Psoas muscle (tissue), 8 donors: ENCODE results near the gene LMOD1. TPM values are rescaled to one million over a fixed set of nuclear protein-coding genes. Genes with fewer than 3 reads are reported as not detected.
"Not testable (repeated sequence)": the region's sequence is repeated elsewhere in the genome, so short reads cannot be mapped to it uniquely, and the experiment has no call there.

Source experiments
- ATAC-seq, 4 donors: fragments of 200-7000 bp; cut with Tn5 transposase; one replicate each; pipeline ENCODE4 v1.9.1; 2020; ENCODE audit warnings: moderate library complexity in 3 of 4, mild to moderate bottlenecking in 2 of 4
- DNase-seq, 2 donors: peaks; one replicate each; pipeline ENCODE4 v3.0.0-alpha.2; 2020
- H3K27ac ChIP-seq: fragments of 200-600 bp; one replicate; pipeline ENCODE4 v1.8.0; 2022
- H3K27me3 ChIP-seq, 3 donors: fragments of 200-600 bp in 1 of 3; one replicate each; pipeline versions ENCODE4 v1.6.1 to v1.8.0; 2013 to 2022; ENCODE audit warnings: low read length in 2 of 3, mild to moderate bottlenecking in 2 of 3, moderate library complexity in 1 of 3; ENCODE audit not compliant: insufficient read depth in 3 of 3
- H3K36me3 ChIP-seq, 2 donors: fragments of 200-600 bp in 1 of 2; one replicate each; pipeline versions ENCODE4 v1.6.1 to v1.8.0; 2013 to 2022; ENCODE audit warnings: low read depth in 1 of 2, mild to moderate bottlenecking in 1 of 2, moderate library complexity in 1 of 2; ENCODE audit not compliant: insufficient read depth in 1 of 2
- H3K4me1 ChIP-seq: fragments of 200-600 bp; one replicate; pipeline ENCODE4 v1.8.0; 2022
- H3K4me3 ChIP-seq: fragments of 200-600 bp; one replicate; pipeline ENCODE4 v1.8.0; 2022; ENCODE audit warnings: mild to moderate bottlenecking
- H3K9me3 ChIP-seq: fragments of 200-600 bp; one replicate; pipeline ENCODE4 v1.8.0; 2022
- CTCF ChIP-seq: fragments of 200-600 bp; IDR thresholded peaks from one replicate; pipeline ENCODE4 v1.8.0; 2022; ENCODE audit warnings: antibody characterized with exemption
- WGBS, 3 donors: extraction: QIAGEN DNeasy Blood & Tissue Kit; methylation state at CpG; one replicate each; pipeline versions ENCODE4 v1.1.6 to v1.1.7; 2013; 5-methylcytosine and 5-hydroxymethylcytosine counted together
- intact Hi-C, 2 donors: fragments of 100-400 bp; cut with DNase I; formaldehyde crosslinking; loops; one replicate each; pipeline versions ENCODE4 v1.11.0 to v1.14.2; 2022
- polyA plus RNA-seq, 3 donors: library from polyadenylated mRNA; stranded (reverse); fragments of 200-250 nt; gene quantifications; one replicate each; pipeline ENCODE4 v1.2.3, GENCODE V29; 2013
- total RNA-seq, 4 donors: library from RNA; stranded (reverse); fragmentation: NEBNext Ultra II Directional in 2 of 4; extraction: Animal tissue kit (Norgen Biotek cat#: 25700) in 2 of 4; gene quantifications; one replicate each; pipeline versions ENCODE4 v1.2.1 to v1.2.4, GENCODE V29; 2021 to 2023
- donor health status: healthy with polysubstance abuse.
- donor health status: DM: no; HTN: no; CAD: no; lungs with moderate emphysema.
- donor health status: Bipolar disorder and iron deficiency.
- donor health status: healthy.
- donor health status: DM: yes; HTN: yes; CAD: no.
- donor health status: DM: no; HTN: no; CAD: no.
- donor health status: DM: no; HTN: no; CAD: no.
- donor health status: DM: yes; HTN: yes; CAD: no.

Gene LMOD1
- total and polyA plus RNA-seq, 7 donors, result 4.9 to 45.4 (median 15.5) TPM

- intact Hi-C loops, result no loop called here
- TF ChIP-seq CTCF, result no peak
- H3K4me1 ChIP-seq, result peaks cover 27% of the 10 kb centered on the region
- WGBS, 3 donors, result 14 to 24% (median 19%) methylated on average over 18 of the region's 18 CpGs
- ATAC-seq, result peak; percentile 35 to 62 (median 59)
- H3K27ac ChIP-seq, result peak overlapping the region; percentile 86
- no peaks in the 10 kb centered on the region for H3K27me3 ChIP-seq
- DNase-seq, result peak in 1 of 2 donors; percentile 68
- peak overlapping the region; percentile 84 for H3K4me3 ChIP-seq
- no peaks in the 10 kb centered on the region for H3K9me3 ChIP-seq
- no peaks in the 10 kb centered on the region for H3K36me3 ChIP-seq
These were observed 4.8 kb downstream of the LMOD1 start for GRCh38 chr1:201941420-201942128.

DNA sequence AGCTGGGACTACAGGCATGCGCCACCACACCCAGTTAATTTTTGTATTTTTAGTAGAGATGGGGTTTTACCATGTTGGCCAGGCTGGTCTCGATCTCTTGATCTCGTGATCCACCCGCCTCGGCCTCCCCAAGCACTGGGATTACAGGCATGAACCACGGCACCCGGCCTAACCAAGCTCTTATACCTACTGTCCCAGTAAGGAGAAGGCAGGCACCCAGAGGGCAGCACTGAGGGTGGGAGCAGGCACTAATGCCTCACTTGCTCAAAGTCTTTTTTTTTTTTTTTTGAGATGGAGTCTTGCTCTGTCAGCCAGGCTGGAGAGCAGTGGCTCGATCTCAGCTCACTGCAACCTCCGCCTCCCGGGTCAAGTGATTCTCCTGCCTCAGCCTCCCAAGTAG lies 6.0 kb downstream of the LMOD1 start:
- peaks cover 27% of the 10 kb centered on the region for H3K4me1 ChIP-seq
- H3K27me3 ChIP-seq, DNase-seq, ATAC-seq, H3K4me3 ChIP-seq, H3K36me3 ChIP-seq, H3K9me3 ChIP-seq, intact Hi-C loops: not testable (repeated sequence)
- H3K27ac ChIP-seq, result peak overlapping the region; percentile 86
- WGBS, 3 donors, result 70 to 92% (median 78%) methylated on average over 10 of the region's 10 CpGs

DNA sequence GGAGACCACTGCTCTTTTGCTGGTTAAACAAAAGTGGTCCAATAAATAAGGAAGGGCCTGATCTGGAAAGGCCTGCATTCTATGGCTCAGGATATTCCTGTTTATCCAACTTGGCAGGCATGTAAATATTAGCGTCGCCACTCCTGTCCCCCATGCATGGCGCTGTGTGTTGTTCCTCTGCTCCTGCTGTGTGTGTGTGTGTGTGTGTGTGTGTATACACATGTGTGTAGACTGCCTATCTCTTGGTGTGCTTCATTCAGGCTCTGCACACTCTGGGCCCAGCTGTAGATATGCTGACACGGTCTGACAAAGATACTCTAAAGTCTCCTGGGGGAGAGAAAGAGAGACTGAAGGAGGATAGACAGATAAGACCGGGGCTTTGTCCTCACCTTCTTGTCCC lies 6.8 kb downstream of the LMOD1 start:
- WGBS, 3 donors, result 34 to 63% (median 45%) methylated on average over 5 of the region's 5 CpGs

DNA sequence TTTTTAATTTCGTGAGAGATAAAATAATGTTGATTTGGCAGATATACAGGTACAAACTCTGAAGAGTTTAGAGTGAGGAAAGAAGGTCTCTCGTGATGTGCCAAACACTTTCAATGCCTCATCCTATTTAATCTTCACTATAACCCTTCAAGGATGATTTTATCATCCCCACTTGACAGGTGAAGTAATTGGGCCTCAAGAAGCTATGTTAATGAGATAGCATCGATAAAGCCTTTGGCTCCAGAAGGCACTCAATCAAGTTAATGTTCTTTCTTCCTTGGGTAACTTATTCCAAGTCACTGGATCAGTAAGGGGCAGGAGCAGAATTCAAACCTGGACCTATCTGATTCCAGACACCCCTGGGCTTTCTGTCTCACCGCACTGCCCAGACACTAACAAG lies 7.2 kb downstream of the LMOD1 start:
- intact Hi-C loops, result no loop called here
- WGBS, 3 donors, result 30 to 45% (median 41%) methylated on average over 4 of the region's 4 CpGs
- H3K27me3 ChIP-seq, result no peaks in the 10 kb centered on the region
- H3K36me3 ChIP-seq, result no peaks in the 10 kb centered on the region
- H3K4me1 ChIP-seq, result peaks cover 32% of the 10 kb centered on the region
- no peak overlapping the region for H3K4me3 ChIP-seq
- peak overlapping the region; percentile 86 for H3K27ac ChIP-seq
- H3K9me3 ChIP-seq, result no peaks in the 10 kb centered on the region
- DNase-seq (no peak), ATAC-seq (no peak)
- TF ChIP-seq CTCF, result no peak

More for the DNA sequence above, 6.8 kb downstream of the LMOD1 start:
- peak overlapping the region; percentile 86 for H3K27ac ChIP-seq
- H3K4me3 ChIP-seq, result no peak overlapping the region
- no peaks in the 10 kb centered on the region for H3K36me3 ChIP-seq
- H3K9me3 ChIP-seq, result no peaks in the 10 kb centered on the region
- intact Hi-C loops, result no loop called here
- DNase-seq (no peak), ATAC-seq (no peak)
- no peaks in the 10 kb centered on the region for H3K27me3 ChIP-seq
- H3K4me1 ChIP-seq, result peaks cover 31% of the 10 kb centered on the region
- no peak for TF ChIP-seq CTCF

GRCh38 chr1:201938440-201939035 lies 7.8 kb downstream of the LMOD1 start:
- Histone ChIP-seq H3K27me3 (no peaks in the 10 kb centered on the region), H3K9me3 (no peaks in the 10 kb centered on the region), H3K36me3 (no peaks in the 10 kb centered on the region), H3K4me3 (peak overlapping the region; percentile 27), H3K4me1 (peaks cover 32% of the 10 kb centered on the region), H3K27ac (peak overlapping the region; percentile 86)
- WGBS, 3 donors, result 19 to 24% (median 23%) methylated on average over 4 of the region's 4 CpGs
- ATAC-seq (peak in 1 of 4 donors; percentile 42), DNase-seq (no peak)
- no peak for TF ChIP-seq CTCF
- intact Hi-C loops, result no loop called here
